ENCODE data around the gene BRD3OS. TPM values are rescaled to one million over a fixed set of nuclear protein-coding genes. Genes with fewer than 3 reads are reported as not detected.
A peak's percentile ranks its signal among the peaks of the same experiment; 100 is the strongest.

Gene BRD3OS
- total and polyA plus RNA-seq, 2 of the 13 experiments (the other 11 are each of a cell fraction or from before 2014, with no cell fraction given), result 4.9 to 5.7 TPM

DNA sequence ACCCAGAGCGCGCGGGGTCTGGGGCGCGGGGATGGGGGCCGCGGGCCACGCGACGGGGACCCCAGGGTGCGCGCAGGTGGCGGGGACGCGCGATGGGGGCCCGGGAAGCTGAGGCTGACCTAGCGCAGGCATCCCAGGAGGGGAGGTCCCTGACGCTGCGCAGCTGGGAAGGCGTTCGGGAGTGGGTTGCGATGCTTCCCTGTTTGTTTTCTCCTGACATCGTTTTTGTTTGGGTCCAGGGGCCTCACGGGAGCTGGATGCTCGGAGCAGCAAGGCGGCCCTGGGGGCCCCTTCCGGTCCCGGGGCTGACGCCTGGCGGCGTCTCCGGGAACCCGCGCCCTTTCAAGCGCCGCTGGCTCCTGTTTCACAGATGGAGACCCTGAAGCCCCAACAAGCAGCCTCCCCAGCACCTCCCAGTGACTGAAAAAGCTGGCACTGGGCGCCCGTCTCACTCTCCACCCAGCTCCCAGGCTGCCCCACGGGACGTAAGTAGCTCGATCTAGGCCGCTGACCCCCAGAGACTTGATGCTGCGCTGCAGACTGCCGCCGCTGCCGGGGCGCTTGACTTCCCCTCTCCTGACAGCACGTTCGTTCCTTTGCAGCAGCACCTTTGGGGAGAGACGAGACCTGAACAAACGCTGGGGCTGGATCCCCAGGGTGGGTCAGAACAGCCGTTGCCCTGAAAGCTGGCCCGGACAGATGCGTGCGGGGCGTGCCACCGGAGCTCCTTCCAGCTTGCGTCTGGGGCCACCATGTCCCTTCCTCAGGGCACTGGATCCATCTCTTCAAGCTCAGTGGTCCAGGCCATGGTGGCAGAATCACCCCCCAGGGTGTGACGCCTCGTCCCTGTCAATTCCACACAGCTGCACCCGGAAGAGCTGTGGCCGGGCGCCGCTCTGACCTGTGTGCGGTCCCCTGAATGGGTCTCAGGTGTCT lies 593 bp downstream of the BRD3OS start (continued):
- TF ChIP-seq THAP9 (CRISPR knock-in tag; IDR thresholded peaks at IDR 0.05; ENCODE audit: borderline replicate concordance) (no peak), ATRX (CRISPR knock-in tag; IDR thresholded peaks at IDR 0.05; ENCODE audit: borderline replicate concordance) (no peak), CREM (IDR thresholded peaks at IDR 0.05) (no peak), CREM (CRISPR knock-in tag; IDR thresholded peaks at IDR 0.05) (no peak), ZFP36L2 (CRISPR knock-in tag; IDR thresholded peaks at IDR 0.05) (no peak), DMTF1 (CRISPR knock-in tag; IDR thresholded peaks at IDR 0.05) (no peak), MAFF (IDR thresholded peaks at IDR 0.05; ENCODE audit: low read depth, low read length) (no peak), FLYWCH1 (CRISPR knock-in tag; IDR thresholded peaks at IDR 0.05) (no peak), SYNCRIP (IDR thresholded peaks at IDR 0.05; ENCODE audit: insufficient read depth, low read depth, low read length) (no peak), ATF7-NPFF (CRISPR knock-in tag; IDR thresholded peaks at IDR 0.05; ENCODE audit: low read depth) (peak; percentile 9; the same call in 1 of the 2 replicates), ATF3 (CRISPR knock-in tag; IDR thresholded peaks at IDR 0.05) (no peak), MED1 (CRISPR knock-in tag; IDR thresholded peaks at IDR 0.05) (0 out of 2 replicates have a peak, but pooled peaks have one; percentile 34), ZNF263 (CRISPR knock-in tag; IDR thresholded peaks at IDR 0.05) (no peak), ZEB1 (IDR thresholded peaks at IDR 0.05; ENCODE audit: insufficient replicate concordance, low read depth) (no peak), ZNF660 (CRISPR knock-in tag; IDR thresholded peaks at IDR 0.05; ENCODE audit: borderline replicate concordance, low read depth) (no peak), MXD4 (CRISPR knock-in tag; IDR thresholded peaks at IDR 0.05) (0 out of 2 replicates have a peak, but pooled peaks have one; percentile 41)
- TF ChIP-seq, protein P1, sequence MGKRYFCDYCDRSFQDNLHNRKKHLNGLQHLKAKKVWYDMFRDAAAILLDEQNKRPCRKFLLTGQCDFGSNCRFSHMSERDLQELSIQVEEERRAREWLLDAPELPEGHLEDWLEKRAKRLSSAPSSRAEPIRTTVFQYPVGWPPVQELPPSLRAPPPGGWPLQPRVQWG (CRISPR knock-in tag; IDR thresholded peaks at IDR 0.05; ENCODE audit: borderline replicate concordance, low read depth), result no peak
- TF ChIP-seq, protein P2, sequence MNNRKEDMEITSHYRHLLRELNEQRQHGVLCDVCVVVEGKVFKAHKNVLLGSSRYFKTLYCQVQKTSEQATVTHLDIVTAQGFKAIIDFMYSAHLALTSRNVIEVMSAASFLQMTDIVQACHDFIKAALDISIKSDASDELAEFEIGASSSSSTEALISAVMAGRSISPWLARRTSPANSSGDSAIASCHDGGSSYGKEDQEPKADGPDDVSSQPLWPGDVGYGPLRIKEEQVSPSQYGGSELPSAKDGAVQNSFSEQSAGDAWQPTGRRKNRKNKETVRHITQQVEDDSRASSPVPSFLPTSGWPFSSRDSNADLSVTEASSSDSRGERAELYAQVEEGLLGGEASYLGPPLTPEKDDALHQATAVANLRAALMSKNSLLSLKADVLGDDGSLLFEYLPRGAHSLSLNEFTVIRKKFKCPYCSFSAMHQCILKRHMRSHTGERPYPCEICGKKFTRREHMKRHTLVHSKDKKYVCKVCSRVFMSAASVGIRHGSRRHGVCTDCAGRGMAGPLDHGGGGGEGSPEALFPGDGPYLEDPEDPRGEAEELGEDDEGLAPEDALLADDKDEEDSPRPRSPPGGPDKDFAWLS (CRISPR knock-in tag; IDR thresholded peaks at IDR 0.05; ENCODE audit: borderline replicate concordance), result 0 out of 2 replicates have a peak, but pooled peaks have one; percentile 40
- TF ChIP-seq, protein P3, sequence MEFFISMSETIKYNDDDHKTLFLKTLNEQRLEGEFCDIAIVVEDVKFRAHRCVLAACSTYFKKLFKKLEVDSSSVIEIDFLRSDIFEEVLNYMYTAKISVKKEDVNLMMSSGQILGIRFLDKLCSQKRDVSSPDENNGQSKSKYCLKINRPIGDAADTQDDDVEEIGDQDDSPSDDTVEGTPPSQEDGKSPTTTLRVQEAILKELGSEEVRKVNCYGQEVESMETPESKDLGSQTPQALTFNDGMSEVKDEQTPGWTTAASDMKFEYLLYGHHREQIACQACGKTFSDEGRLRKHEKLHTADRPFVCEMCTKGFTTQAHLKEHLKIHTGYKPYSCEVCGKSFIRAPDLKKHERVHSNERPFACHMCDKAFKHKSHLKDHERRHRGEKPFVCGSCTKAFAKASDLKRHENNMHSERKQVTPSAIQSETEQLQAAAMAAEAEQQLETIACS (CRISPR knock-in tag; IDR thresholded peaks at IDR 0.05), result peak; percentile 87
